Kasumi-1 (cell line): ENCODE measurements around the gene CISTR.
A peak's percentile ranks its signal among the peaks of the same experiment; 100 is the strongest.
"Not testable (repeated sequence)": the region's sequence is repeated elsewhere in the genome, so short reads cannot be mapped to it uniquely, and the experiment has no call there.

Experiments used
- DNase-seq, 2 experiments: peaks; one replicate each; lab custom pipeline; 2025; lab: John Stamatoyannopoulos, UW

The CISTR gene

GRCh38 chr12:53751336-53752191 is at the start of gene CISTR:
Gene CISTR, minus strand, starts transcription at chr12:53751979.
- peak in 1 of 2 experiments; percentile 42 for DNase-seq

- no peak for DNase-seq
Measured at GRCh38 chr12:53798575-53798974, 46.8 kb upstream of the CISTR start.

DNA sequence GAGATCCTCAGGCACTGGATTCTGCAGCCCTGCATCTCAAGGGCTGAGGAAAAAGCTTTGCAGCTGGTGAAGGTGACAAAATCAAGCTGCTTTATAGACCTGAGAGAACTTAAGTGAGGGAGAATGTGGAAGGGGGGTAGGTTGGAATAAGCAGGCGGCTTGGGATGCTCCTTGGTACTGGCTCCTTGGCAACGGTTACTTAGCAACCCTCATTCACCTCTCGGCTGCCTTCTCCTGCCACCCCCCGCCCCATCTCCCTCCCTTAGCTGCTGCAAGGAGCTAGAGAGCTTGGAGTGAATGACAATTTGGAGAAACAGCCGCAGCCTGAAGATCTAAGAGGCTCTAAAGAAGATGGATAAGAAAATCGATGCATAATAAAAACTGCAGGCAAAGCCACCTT is 44.1 kb upstream of the CISTR start:
- no peak for DNase-seq

DNA sequence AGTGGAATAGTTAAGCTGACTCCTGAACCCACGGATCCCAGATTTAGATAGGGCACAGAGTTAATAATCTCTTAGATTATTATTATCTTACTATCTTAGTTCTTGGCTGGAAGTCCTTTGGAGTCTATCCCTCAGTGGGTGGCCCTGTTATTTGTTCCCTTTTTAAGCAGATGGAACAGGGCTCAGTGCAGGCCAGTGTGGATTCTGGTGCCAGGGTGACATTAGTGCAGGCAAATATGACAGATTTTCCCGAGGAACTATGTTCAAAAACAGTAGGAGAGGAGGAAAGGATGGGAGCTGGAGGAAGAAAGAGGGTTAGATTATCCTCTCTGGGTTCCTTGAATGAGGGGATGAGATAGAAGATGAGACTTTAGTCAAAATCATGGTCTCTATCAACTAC is 41.4 kb upstream of the CISTR start:
- DNase-seq, result no peak

- DNase-seq, result peak in 1 of 2 experiments; percentile 15
Measured at GRCh38 chr12:53791735-53792326, 40.1 kb upstream of the CISTR start.

- no peak for DNase-seq
Measured at GRCh38 chr12:53789570-53789969, 37.8 kb upstream of the CISTR start.

GRCh38 chr12:53788892-53789291 is 37.1 kb upstream of the CISTR start:
- DNase-seq, result no peak

- no peak for DNase-seq
Measured at GRCh38 chr12:53786411-53786810, 34.6 kb upstream of the CISTR start.

DNA sequence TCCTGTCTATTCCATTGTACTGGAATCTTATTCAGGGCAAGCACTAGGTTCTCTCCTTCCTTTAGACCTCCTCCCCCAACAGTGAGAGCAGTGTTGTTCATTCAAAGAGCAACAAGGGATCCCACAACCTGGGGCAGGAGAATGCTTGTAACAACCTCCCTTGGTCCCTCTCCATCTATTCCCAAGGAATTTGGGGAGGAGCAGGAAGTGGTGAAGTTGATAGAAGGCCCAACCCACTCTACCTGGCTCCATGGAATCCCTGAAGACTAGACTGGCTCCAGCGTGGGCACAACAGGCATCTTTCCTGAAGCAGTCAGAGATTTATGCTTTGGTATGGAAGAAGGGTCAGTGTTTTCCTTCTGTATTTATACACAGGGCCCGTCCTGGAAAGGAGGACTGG is 33.4 kb upstream of the CISTR start:
- no peak for DNase-seq

- DNase-seq, result no peak
Measured at GRCh38 chr12:53782093-53782703, 30.4 kb upstream of the CISTR start.

- no peak for DNase-seq
Measured at GRCh38 chr12:53781228-53781801, 29.5 kb upstream of the CISTR start.

DNA sequence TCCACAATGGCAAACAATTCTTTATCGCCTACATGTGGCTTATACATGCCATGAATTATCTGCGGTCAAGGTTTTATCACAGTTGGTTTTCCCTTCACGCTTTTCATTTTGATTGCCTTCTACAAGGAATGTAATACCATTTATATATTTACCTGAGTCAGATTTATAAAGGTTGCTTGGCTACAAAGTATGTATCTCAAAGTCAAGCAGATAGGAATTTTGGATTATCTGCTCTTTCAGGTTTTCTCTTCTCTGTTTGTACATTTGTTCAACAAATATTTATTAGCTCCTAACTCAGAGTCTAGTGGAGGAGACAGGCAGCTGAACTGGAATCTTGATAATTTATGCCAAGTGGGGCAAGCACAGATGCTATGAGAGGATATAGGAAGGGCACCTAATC is 28.5 kb upstream of the CISTR start:
- DNase-seq, result no peak

DNA sequence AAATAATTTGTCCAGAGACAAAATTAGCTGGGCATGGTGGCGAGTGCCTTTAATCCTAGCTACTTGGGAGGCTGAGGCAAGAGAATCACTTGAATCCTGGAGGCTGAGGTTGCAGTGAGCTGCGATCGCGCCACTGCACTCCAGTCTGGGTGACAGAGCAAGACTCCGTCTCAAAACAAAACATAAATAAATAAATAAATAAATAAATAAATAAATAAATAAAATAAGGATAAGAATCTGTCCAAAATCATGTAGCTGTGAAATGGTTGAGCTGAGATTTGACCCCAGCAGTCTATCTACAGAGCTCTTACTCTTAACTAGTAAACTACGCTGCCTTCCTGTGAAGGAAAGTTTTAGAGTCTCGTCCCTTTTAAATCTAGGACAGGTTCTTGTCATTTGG is 27.9 kb upstream of the CISTR start:
- not testable (repeated sequence) for DNase-seq

GRCh38 chr12:53777936-53778644 is 26.3 kb upstream of the CISTR start:
- no peak for DNase-seq

GRCh38 chr12:53777412-53777811 is 25.6 kb upstream of the CISTR start:
- no peak for DNase-seq

DNA sequence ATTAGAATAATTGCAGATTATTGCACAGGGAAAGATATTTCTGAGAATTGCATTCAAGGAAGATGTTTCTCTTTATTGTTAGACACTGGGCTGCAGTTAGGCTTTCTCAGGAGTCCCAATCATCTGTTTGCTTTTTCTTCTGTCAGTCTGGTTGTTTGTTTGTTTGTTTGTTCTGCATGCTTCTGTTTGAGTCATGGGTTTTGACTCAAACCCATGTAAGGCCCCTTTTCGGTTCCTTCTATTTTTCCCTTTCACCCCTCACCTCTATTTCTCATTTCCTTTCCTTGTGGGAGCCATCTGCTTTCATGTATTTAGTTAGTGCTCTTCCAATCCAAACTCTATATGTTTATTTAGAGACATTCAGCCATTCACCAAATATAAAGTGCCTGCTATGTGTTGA is 25.1 kb upstream of the CISTR start:
- no peak for DNase-seq

DNA sequence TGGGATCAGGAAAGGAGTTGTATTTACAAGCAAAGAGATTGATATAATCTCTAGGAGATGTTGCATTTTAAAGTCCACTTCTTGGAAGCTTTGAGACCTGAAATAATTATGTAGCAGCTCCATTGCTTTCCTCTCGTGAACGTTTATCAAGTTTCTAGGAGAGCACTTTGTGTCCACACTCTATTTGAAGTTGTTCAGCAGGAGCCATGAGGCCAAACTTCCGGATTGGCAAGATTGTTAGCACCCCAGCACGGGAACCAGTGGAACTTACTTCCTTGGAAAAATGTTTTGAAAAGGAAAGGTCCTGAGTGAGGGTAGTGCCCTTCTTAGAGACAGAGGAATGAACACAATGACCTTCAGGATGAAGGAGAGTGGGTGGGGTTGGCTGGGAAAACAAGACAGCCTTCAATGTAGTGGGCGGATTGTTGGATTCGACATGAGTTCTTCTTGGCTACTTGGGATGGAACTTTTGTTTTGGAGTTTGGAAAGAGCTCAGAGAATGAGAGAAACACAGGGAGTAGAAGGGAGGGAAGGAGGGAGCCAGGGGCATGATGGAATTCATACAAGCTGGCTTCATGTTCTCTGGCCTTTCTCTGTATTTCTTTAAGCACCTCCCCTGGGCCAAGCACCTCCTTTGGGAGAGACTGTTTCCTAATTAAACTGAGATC is 23.8 kb upstream of the CISTR start:
- DNase-seq, result no peak

DNA sequence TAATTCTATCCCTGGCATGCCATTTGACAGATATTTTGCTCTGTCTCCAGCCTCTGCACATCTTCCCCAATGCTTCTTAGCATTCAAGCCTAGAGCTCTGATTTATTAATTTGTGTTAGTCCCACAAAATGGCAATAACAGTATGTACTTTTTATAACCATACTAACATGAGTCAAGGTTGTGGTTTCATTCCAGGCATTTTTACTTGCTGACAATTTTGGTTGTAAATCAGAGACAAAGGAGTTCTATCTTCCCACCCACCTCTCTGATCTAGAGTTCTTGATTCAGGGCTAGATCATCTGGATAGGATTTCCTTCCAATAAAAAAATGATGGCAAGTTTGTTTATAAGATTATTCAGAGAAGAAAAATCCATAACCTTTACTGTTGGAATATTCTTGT is 18.5 kb upstream of the CISTR start:
- no peak for DNase-seq

DNA sequence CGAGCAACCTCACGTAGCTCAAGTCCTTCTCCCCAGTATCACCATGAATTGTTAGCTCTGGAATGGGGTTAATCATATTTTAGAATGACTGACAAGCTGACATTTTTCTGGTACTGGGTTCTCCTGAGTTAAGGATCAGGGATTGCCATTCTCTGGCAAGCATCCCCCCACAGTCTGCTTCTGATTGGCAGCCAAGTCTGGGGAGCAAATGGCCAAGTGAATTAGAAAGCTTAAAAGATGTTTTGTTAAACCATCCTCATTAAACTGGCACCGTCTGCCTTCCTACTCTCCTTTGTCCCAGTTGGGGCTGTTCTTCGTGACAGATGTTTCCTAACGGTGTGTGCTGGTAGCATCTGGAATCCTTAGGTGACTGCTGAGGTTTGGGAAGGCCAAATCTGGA is 17.2 kb upstream of the CISTR start:
- no peak for DNase-seq

DNA sequence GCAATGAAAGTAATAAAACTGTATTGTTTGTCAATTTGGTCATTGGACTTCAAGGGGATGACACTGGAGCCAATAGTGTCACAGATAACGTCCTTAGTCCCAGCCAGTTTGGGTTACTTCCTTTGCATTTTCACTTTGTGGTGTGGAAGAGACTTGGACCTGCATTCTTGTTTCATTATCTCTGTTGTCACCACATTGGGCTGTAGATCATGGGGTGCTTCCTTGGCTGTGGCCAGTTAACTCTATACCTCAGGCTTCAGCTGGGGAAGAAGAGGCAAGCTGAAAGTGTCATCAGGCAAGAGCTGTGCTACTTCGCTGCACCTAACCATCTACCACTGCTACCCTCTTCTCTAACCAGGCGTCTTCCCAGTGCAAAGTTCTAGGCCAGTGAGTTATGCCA is 15.1 kb upstream of the CISTR start:
- no peak for DNase-seq

- DNase-seq, result no peak
Measured at GRCh38 chr12:53765891-53766290, 14.1 kb upstream of the CISTR start.

DNA sequence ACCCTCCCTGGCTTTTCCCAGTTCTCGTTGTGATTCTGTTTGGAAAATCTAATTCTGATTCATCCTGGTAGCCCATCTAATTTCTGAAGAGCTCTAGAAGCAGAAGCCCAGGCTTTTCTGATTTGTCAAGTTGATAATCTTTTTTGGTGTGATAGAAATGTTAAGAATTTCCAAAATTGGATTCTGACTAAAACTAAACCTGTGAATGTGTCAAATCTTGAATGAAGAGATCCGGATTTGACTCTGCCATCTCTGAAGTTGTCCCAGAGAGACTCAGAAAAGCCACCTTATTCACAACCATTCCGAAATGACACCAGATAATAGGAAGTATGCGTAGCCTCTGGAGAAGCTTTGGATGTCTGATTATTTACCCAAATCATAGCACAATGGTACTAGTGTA is 12.8 kb upstream of the CISTR start:
- DNase-seq, result no peak
